C4-2B (cell line): ENCODE results near the gene MRPL10.

Experiments
- H3K27ac ChIP-seq: fragments of 450-650 bp; 2 replicates; pipeline ENCODE4 v1.5.1; 2017
- CTCF ChIP-seq: fragments of 450-650 bp; conservative IDR thresholded peaks from 2 replicates; pipeline ENCODE4 v1.5.1; 2017; ENCODE audit warnings: mild to moderate bottlenecking
- ZFX ChIP-seq: fragments of 450-650 bp; IDR thresholded peaks from 2 replicates; pipeline ENCODE4 v1.6.1; 2017

MRPL10 gene

GRCh38 chr17:47811709-47812108, 19.6 kb downstream of the MRPL10 start:
- peak overlapping the region; percentile 50; the same call in 1 of the 2 replicates for H3K27ac ChIP-seq
- TF ChIP-seq ZFX (no peak), CTCF (no peak)

GRCh38 chr17:47810901-47811635, 20.3 kb downstream of the MRPL10 start:
- peak overlapping the region; percentile 50 for H3K27ac ChIP-seq
- TF ChIP-seq CTCF (no peak), ZFX (no peak)

GRCh38 chr17:47810200-47810821, 21.0 kb downstream of the MRPL10 start:
- TF ChIP-seq ZFX = no peak
- H3K27ac ChIP-seq = peak overlapping the region; percentile 50

- TF ChIP-seq ZFX (no peak), CTCF (no peak)
- peak overlapping the region; percentile 50 for H3K27ac ChIP-seq
These were observed 22.4 kb downstream of the MRPL10 start for GRCh38 chr17:47808830-47809480.

GRCh38 chr17:47808036-47808829, 23.1 kb downstream of the MRPL10 start:
- TF ChIP-seq ZFX (no peak), CTCF (no peak)

GRCh38 chr17:47807421-47807820, 23.9 kb downstream of the MRPL10 start:
- H3K27ac ChIP-seq = no peak overlapping the region
- no peak for TF ChIP-seq CTCF
- TF ChIP-seq ZFX = no peak

More at GRCh38 chr17:47808036-47808829, 23.1 kb downstream of the MRPL10 start:
- no peak overlapping the region for H3K27ac ChIP-seq

GRCh38 chr17:47806913-47807255, 24.5 kb downstream of the MRPL10 start:
- TF ChIP-seq CTCF (no peak), ZFX (no peak)
- no peak overlapping the region for H3K27ac ChIP-seq
